ENCODE data around the gene PPP1R2C. TPM values are rescaled to one million over a fixed set of nuclear protein-coding genes. Genes with fewer than 3 reads are reported as not detected.

Gene PPP1R2C
- total RNA-seq = not detected

GRCh38 chrX:42778096-42778495, at the start of gene PPP1R2C:
Gene PPP1R2C, minus strand, starts transcription at chrX:42778163. Its CDS starts 84 bp downstream, at chrX:42778079.
- peaks cover 5% of the 10 kb centered on the region for H3K9me3 Mint-ChIP-seq
- no peaks in the 10 kb centered on the region for H3K27me3 Mint-ChIP-seq
- ChIA-PET CTCF (no interaction called here), POLR2A (no interaction called here)
- H3K4me1 Mint-ChIP-seq (ENCODE audit: low read depth) = peaks cover 5% of the 10 kb centered on the region
- no peak for DNase-seq
- H3K36me3 Mint-ChIP-seq = no peaks in the 10 kb centered on the region
- H3K27ac Mint-ChIP-seq = no peak within 1 kb of the TSS
- intact Hi-C loops (cut with micrococcal nuclease) = no loop called here
- H3K4me3 Mint-ChIP-seq = no peak within 1 kb of the TSS

DNA sequence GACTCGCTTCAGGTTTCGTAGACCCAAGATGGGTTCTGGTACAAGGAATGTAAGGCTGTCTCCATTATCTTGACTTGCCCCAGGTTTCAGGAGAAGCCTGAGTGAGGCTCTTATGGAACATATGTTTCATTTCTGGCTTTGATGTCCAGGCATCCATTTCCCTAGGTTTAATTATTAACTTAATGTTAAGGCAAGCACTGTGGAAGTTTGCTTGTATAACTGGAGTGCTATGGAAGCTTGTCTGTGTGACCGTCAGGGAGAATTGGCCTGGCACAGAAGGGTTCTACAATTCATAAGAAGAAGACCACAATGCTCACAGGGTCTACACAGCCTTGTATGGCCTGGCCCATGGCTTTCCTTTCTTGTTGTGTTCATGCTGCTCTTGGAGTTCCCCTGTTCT, 47.2 kb upstream of the PPP1R2C start:
- intact Hi-C loops (cut with micrococcal nuclease) = no loop called here
- DNase-seq = no peak
- Mint-ChIP-seq H3K27me3 (no peaks in the 10 kb centered on the region), H3K4me3 (no peak overlapping the region), H3K27ac (no peak overlapping the region), H3K4me1 (ENCODE audit: low read depth) (peaks cover 4% of the 10 kb centered on the region), H3K9me3 (no peaks in the 10 kb centered on the region), H3K36me3 (no peaks in the 10 kb centered on the region)
- ChIA-PET POLR2A (no interaction called here), CTCF (no interaction called here)

- Mint-ChIP-seq H3K4me3 (no peak overlapping the region), H3K27ac (no peak overlapping the region), H3K27me3 (no peaks in the 10 kb centered on the region), H3K4me1 (ENCODE audit: low read depth) (peaks cover 4% of the 10 kb centered on the region), H3K36me3 (no peaks in the 10 kb centered on the region), H3K9me3 (no peaks in the 10 kb centered on the region)
- intact Hi-C loops (cut with micrococcal nuclease) = no loop called here
- ChIA-PET CTCF (no interaction called here), POLR2A (no interaction called here)
- DNase-seq = no peak
Observed at GRCh38 chrX:42824541-42824940, 46.6 kb upstream of the PPP1R2C start.

DNA sequence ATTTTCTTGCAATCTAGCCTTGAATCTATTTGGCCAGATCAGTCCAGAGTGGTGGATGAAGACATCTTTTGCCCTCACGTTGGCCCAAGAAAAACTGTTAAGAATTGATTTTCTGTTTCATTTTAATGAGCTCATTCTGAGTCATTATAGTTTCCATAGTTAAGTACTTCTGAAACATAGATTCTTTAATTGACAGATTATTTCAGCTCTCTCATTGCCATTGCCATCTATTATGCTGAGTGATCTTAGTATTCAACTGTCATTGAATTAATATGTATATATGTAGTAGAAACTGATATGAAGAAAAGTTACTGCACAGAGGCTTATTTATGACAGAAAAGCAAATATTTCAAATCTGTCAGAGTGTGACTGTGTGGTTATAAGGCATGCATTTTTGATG, 45.5 kb upstream of the PPP1R2C start:
- H3K27me3 Mint-ChIP-seq = no peaks in the 10 kb centered on the region
- peaks cover 4% of the 10 kb centered on the region for H3K4me1 Mint-ChIP-seq (ENCODE audit: low read depth)
- no peak overlapping the region for H3K4me3 Mint-ChIP-seq
- no peaks in the 10 kb centered on the region for H3K36me3 Mint-ChIP-seq
- DNase-seq = no peak
- H3K27ac Mint-ChIP-seq = no peak overlapping the region
- peaks cover 5% of the 10 kb centered on the region for H3K9me3 Mint-ChIP-seq
- POLR2A ChIA-PET = no interaction called here
- intact Hi-C loops (cut with micrococcal nuclease) = no loop called here
- CTCF ChIA-PET = interaction anchor here (0.8 kb wide), 1 partner anchor 927 kb away, joined by 4 read pairs; no protein-coding TSS in a partner anchor

- intact Hi-C loops (cut with micrococcal nuclease) = no loop called here
- H3K27ac Mint-ChIP-seq = no peak overlapping the region
Observed at GRCh38 chrX:42821803-42822443, 44.0 kb upstream of the PPP1R2C start.

DNA sequence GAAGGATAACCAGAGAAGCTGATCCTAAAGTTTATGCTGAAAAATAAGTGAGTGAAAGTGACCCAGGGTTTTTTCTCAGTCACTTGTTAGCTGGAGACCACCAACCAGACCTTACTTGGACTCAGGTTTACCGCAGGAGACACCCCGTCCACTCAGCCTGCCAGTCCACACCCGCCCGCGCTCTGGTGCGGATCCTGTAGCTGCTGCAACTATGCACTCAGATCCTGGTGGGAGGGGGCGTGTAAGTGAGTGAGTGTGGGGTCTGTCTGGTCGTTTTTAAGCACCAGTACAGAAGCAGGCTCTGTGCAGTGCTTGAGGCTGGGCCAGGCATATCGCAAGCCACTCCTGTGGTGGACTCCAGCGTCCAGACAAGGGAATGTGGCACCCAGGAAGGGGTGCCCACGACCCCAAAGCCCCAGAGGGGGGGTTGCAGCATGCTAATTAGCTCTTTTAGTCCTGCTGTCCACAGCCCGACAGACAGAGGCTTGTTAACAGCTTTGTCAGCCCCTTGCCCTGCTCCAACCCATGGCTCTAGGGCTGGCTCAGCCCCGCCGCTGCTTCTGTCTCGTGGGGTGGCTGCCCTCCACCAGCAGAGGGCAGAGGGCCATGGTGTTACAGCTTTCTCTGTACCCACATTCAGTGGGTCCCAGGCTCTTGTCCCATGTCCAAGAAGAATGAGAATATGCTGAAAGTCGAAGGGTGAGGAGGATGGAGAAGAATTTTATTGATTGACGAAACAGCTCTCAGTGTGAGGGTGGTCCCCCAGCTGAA, 40.4 kb upstream of the PPP1R2C start:
- Mint-ChIP-seq H3K4me3 (no peak overlapping the region), H3K9me3 (peaks cover 23% of the 10 kb centered on the region), H3K4me1 (ENCODE audit: low read depth) (no peaks in the 10 kb centered on the region), H3K36me3 (peaks cover 5% of the 10 kb centered on the region), H3K27me3 (no peaks in the 10 kb centered on the region), H3K27ac (no peak overlapping the region)
- intact Hi-C loops (cut with micrococcal nuclease) = no loop called here
- no peak for DNase-seq
- ChIA-PET CTCF (no interaction called here), POLR2A (no interaction called here)

More at GRCh38 chrX:42821803-42822443, 44.0 kb upstream of the PPP1R2C start:
- peaks cover 5% of the 10 kb centered on the region for H3K9me3 Mint-ChIP-seq
- CTCF ChIA-PET = no interaction called here
- H3K27me3 Mint-ChIP-seq = no peaks in the 10 kb centered on the region
- POLR2A ChIA-PET = no interaction called here
- H3K36me3 Mint-ChIP-seq = no peaks in the 10 kb centered on the region
- H3K4me1 Mint-ChIP-seq (ENCODE audit: low read depth) = peaks cover 4% of the 10 kb centered on the region
- no peak for DNase-seq
- H3K4me3 Mint-ChIP-seq = no peak overlapping the region

- ChIA-PET CTCF (no interaction called here), POLR2A (no interaction called here)
- no peak overlapping the region for H3K4me3 Mint-ChIP-seq
- peaks cover 10% of the 10 kb centered on the region for H3K9me3 Mint-ChIP-seq
- peaks cover 2% of the 10 kb centered on the region for H3K36me3 Mint-ChIP-seq
- H3K27ac Mint-ChIP-seq = no peak overlapping the region
- no peak for DNase-seq
- H3K4me1 Mint-ChIP-seq (ENCODE audit: low read depth) = no peaks in the 10 kb centered on the region
- H3K27me3 Mint-ChIP-seq = no peaks in the 10 kb centered on the region
- intact Hi-C loops (cut with micrococcal nuclease) = no loop called here
Observed at GRCh38 chrX:42809569-42809968, 31.6 kb upstream of the PPP1R2C start.

- intact Hi-C loops (cut with micrococcal nuclease) = no loop called here
- H3K27ac Mint-ChIP-seq = no peak overlapping the region
- H3K4me3 Mint-ChIP-seq = no peak overlapping the region
- no peaks in the 10 kb centered on the region for H3K36me3 Mint-ChIP-seq
- H3K4me1 Mint-ChIP-seq (ENCODE audit: low read depth) = no peaks in the 10 kb centered on the region
- POLR2A ChIA-PET = no interaction called here
- no peaks in the 10 kb centered on the region for H3K9me3 Mint-ChIP-seq
- DNase-seq = no peak
- CTCF ChIA-PET = interaction anchor here (0.6 kb wide), 1 partner anchor 272 kb away, joined by 3 read pairs; no protein-coding TSS in a partner anchor
- no peaks in the 10 kb centered on the region for H3K27me3 Mint-ChIP-seq
Observed at GRCh38 chrX:42807393-42807792, 29.4 kb upstream of the PPP1R2C start.

DNA sequence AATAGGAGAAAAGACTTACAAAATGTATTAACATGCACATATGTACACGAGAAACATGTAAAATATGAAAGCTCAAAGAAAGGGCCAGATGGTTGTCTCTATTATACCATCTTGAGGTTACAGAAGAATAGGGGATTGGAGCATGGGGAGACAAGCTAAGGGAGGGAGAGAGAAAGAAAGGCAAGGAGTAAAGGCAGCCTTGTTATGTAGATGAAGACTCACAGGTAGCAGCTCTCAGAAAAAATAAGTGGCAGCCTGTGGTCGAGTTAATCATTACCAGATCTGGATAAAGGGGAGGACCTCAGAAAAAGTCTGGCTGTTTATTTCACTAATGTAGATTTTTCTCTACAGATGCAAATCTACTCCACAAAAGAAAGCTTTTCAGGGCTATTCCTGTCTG, 26.6 kb upstream of the PPP1R2C start:
- Mint-ChIP-seq H3K9me3 (no peaks in the 10 kb centered on the region), H3K27me3 (no peaks in the 10 kb centered on the region), H3K27ac (no peak overlapping the region), H3K36me3 (no peaks in the 10 kb centered on the region), H3K4me3 (no peak overlapping the region), H3K4me1 (ENCODE audit: low read depth) (peaks cover 3% of the 10 kb centered on the region)
- CTCF ChIA-PET = no interaction called here
- DNase-seq = no peak
- POLR2A ChIA-PET = no interaction called here
- intact Hi-C loops (cut with micrococcal nuclease) = no loop called here

GRCh38 chrX:42803320-42803719, 25.4 kb upstream of the PPP1R2C start:
- ChIA-PET CTCF (no interaction called here), POLR2A (no interaction called here)
- Mint-ChIP-seq H3K4me3 (no peak overlapping the region), H3K4me1 (ENCODE audit: low read depth) (peaks cover 3% of the 10 kb centered on the region), H3K9me3 (no peaks in the 10 kb centered on the region), H3K27me3 (no peaks in the 10 kb centered on the region), H3K27ac (no peak overlapping the region), H3K36me3 (no peaks in the 10 kb centered on the region)
- intact Hi-C loops (cut with micrococcal nuclease) = no loop called here
- no peak for DNase-seq

DNA sequence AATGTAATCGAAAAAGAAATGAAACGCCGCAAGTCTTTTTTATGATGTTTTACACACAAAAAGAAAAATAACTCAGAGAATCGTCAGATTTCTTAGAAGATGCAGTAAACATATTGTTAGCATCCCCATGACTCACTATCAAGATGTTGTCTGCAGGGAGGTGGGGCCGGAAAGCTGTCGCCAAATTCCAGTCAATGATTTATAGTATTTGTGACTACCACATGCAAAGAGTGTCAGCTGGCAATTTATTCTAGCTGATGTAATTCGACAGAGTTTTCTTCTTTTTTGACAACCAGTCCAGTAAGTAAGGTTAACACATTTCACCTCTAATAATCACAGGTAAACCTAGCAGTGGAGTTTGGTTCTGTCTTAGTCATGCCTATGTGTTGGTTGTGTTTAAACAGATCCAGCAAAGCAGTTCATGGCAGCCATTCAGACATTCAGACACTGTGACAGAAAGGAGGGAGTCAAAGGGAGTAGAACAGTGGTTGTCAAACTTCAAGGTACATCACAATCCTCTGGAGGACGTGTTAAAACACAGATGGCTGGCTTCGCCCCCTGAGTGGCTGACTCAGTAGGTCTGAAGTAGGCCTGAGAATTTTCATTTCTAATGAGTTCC, 19.8 kb upstream of the PPP1R2C start:
- no peaks in the 10 kb centered on the region for H3K36me3 Mint-ChIP-seq
- ChIA-PET POLR2A (no interaction called here), CTCF (no interaction called here)
- H3K27ac Mint-ChIP-seq = no peak overlapping the region
- no peaks in the 10 kb centered on the region for H3K27me3 Mint-ChIP-seq
- peaks cover 1% of the 10 kb centered on the region for H3K9me3 Mint-ChIP-seq
- DNase-seq = no peak
- no peak overlapping the region for H3K4me3 Mint-ChIP-seq
- peaks cover 3% of the 10 kb centered on the region for H3K4me1 Mint-ChIP-seq (ENCODE audit: low read depth)
- intact Hi-C loops (cut with micrococcal nuclease) = no loop called here

DNA sequence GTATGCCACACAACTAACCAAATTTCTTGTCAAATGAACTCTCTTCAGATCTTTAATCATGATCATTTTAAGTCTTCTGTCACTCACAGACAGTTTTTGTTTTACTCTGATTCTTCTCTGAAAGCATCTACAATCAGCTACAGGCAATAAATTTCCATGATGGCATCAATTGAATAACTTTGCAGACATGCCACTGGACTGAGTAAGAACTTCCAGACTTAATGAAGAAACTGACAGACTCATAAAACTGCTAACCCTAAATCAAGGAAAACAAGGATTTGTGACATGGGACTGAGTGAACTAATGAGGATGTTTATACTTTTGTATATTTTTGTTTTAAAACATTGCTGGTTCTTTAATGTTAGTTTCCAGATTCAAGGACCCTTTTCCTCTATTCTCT, 5.5 kb upstream of the PPP1R2C start:
- intact Hi-C loops (cut with micrococcal nuclease) = no loop called here
- Mint-ChIP-seq H3K4me1 (ENCODE audit: low read depth) (no peaks in the 10 kb centered on the region), H3K27ac (no peak overlapping the region), H3K9me3 (peaks cover 5% of the 10 kb centered on the region), H3K27me3 (no peaks in the 10 kb centered on the region), H3K4me3 (no peak overlapping the region), H3K36me3 (no peaks in the 10 kb centered on the region)
- POLR2A ChIA-PET = no interaction called here
- no peak for DNase-seq
- CTCF ChIA-PET = no interaction called here

- H3K4me1 Mint-ChIP-seq (ENCODE audit: low read depth) = peaks cover 5% of the 10 kb centered on the region
- H3K9me3 Mint-ChIP-seq = peaks cover 5% of the 10 kb centered on the region
- H3K36me3 Mint-ChIP-seq = no peaks in the 10 kb centered on the region
- no peaks in the 10 kb centered on the region for H3K27me3 Mint-ChIP-seq
- no peak for DNase-seq
- intact Hi-C loops (cut with micrococcal nuclease) = no loop called here
- ChIA-PET CTCF (interaction anchor here (0.6 kb wide), 1 partner anchor 155 kb away, joined by 3 read pairs; no protein-coding TSS in a partner anchor), POLR2A (no interaction called here)
- H3K27ac Mint-ChIP-seq = no peak overlapping the region
- H3K4me3 Mint-ChIP-seq = no peak overlapping the region
Observed at GRCh38 chrX:42776195-42776594, 1.8 kb downstream of the PPP1R2C start.

Measured in activated CD4-positive, alpha-beta memory T cell treated with anti-CD3 and anti-CD28 coated beads for 36 hours (primary cell).